NCI-H460 (cell line): ENCODE results near the gene HLA-B. TPM values are rescaled to one million over a fixed set of nuclear protein-coding genes. Genes with fewer than 3 reads are reported as not detected.

Source experiments
- DNase-seq: peaks from one replicate; pipeline ENCODE4 v3.0.0-alpha.2; 2016; ENCODE audit warnings: low read depth; ENCODE audit errors: extremely low read depth
- total RNA-seq: library from RNA; depleted of rRNA; stranded (reverse); fragments of >200 nt; shearing (Covaris generic); gene quantifications from 2 replicates; pipeline ENCODE4 v1.2.3, GENCODE V29; 2014

The HLA-B gene
- total RNA-seq, 1 experiment from 2014 or later: 133 TPM

- DNase-seq: no peak
Observed at GRCh38 chr6:31354158-31354863, 2.7 kb downstream of the HLA-B start.

- DNase-seq: no peak
Observed at GRCh38 chr6:31353384-31353945, 3.5 kb downstream of the HLA-B start.

GRCh38 chr6:31352683-31353383, 4.1 kb downstream of the HLA-B start:
- DNase-seq: no peak

GRCh38 chr6:31352310-31352682, 4.7 kb downstream of the HLA-B start:
- no peak for DNase-seq

- DNase-seq: no peak
Observed at GRCh38 chr6:31351401-31352309, 5.3 kb downstream of the HLA-B start.

- no peak for DNase-seq
Observed at GRCh38 chr6:31351033-31351380, 6.0 kb downstream of the HLA-B start.

- DNase-seq: no peak
Observed at GRCh38 chr6:31350196-31351032, 6.6 kb downstream of the HLA-B start.

- DNase-seq: no peak
Observed at GRCh38 chr6:31349301-31349700, 7.7 kb downstream of the HLA-B start.

GRCh38 chr6:31345026-31345730, 11.8 kb downstream of the HLA-B start:
- no peak for DNase-seq

GRCh38 chr6:31340228-31340627, 16.8 kb downstream of the HLA-B start:
- DNase-seq: no peak

GRCh38 chr6:31339210-31339609, 17.8 kb downstream of the HLA-B start:
- DNase-seq: no peak

GRCh38 chr6:31336896-31337496, 20.0 kb downstream of the HLA-B start:
- no peak for DNase-seq

GRCh38 chr6:31332637-31333602, 24.1 kb downstream of the HLA-B start:
- DNase-seq: no peak

GRCh38 chr6:31328355-31328960, 28.5 kb downstream of the HLA-B start:
- no peak for DNase-seq

- no peak for DNase-seq
Observed at GRCh38 chr6:31321820-31322219, 35.2 kb downstream of the HLA-B start.

- no peak for DNase-seq
Observed at GRCh38 chr6:31321005-31321707, 35.8 kb downstream of the HLA-B start.

GRCh38 chr6:31317036-31317435, 39.9 kb downstream of the HLA-B start:
- DNase-seq: no peak
